Measurements from ENCODE around the gene ADAP1.
A peak's percentile ranks its signal among the peaks of the same experiment; 100 is the strongest.
"Not testable (repeated sequence)": the region's sequence is repeated elsewhere in the genome, so short reads cannot be mapped to it uniquely, and the experiment has no call there.

Gene ADAP1

GRCh38 chr7:875476-876076 lies 78.9 kb downstream of the ADAP1 start:
- no peak for DNase-seq

- DNase-seq, result no peak
These were observed 79.4 kb downstream of the ADAP1 start for GRCh38 chr7:875051-875450.

GRCh38 chr7:874031-874749 lies 80.3 kb downstream of the ADAP1 start:
- DNase-seq, result no peak

- peak; percentile 58 to 69 for DNase-seq
These were observed 81.0 kb downstream of the ADAP1 start for GRCh38 chr7:873367-874002.

- not testable (repeated sequence) for DNase-seq
These were observed 81.8 kb downstream of the ADAP1 start for GRCh38 chr7:872685-873084.

GRCh38 chr7:871900-872537 lies 82.5 kb downstream of the ADAP1 start:
- DNase-seq, result no peak

- no peak for DNase-seq
These were observed 85.1 kb downstream of the ADAP1 start for GRCh38 chr7:869348-869747.

- DNase-seq, result no peak
These were observed 86.3 kb downstream of the ADAP1 start for GRCh38 chr7:868189-868486.

- no peak for DNase-seq
These were observed 86.9 kb downstream of the ADAP1 start for GRCh38 chr7:867406-868188.

- no peak for DNase-seq
These were observed 87.5 kb downstream of the ADAP1 start for GRCh38 chr7:867001-867405.

GRCh38 chr7:865921-866320 lies 88.6 kb downstream of the ADAP1 start:
- DNase-seq, result no peak

- DNase-seq, result no peak
These were observed 91.4 kb downstream of the ADAP1 start for GRCh38 chr7:863106-863505.

- DNase-seq, result no peak
These were observed 92.3 kb downstream of the ADAP1 start for GRCh38 chr7:862157-862556.

GRCh38 chr7:861222-861621 lies 93.3 kb downstream of the ADAP1 start:
- DNase-seq, result no peak

- DNase-seq, result no peak
These were observed 94.3 kb downstream of the ADAP1 start for GRCh38 chr7:860149-860548.

GRCh38 chr7:859359-860030 lies 95.0 kb downstream of the ADAP1 start:
- no peak for DNase-seq

- DNase-seq, result no peak
These were observed 96.8 kb downstream of the ADAP1 start for GRCh38 chr7:857661-858060.

GRCh38 chr7:856444-857095 lies 97.9 kb downstream of the ADAP1 start:
- DNase-seq, result no peak

GRCh38 chr7:855686-856369 lies 98.7 kb downstream of the ADAP1 start:
- DNase-seq, result no peak

GRCh38 chr7:854118-854775 lies 100.2 kb downstream of the ADAP1 start:
- no peak for DNase-seq
